Stimulated activated CD8-positive, alpha-beta memory T cell treated with anti-CD3 and anti-CD28 coated beads, Interleukin-12 subunit alpha, Interleukin-12 subunit beta, amount 100 ng/mL, for 4 hours (primary cell): ENCODE data around the gene AHNAK.
"Not testable (repeated sequence)": the region's sequence is repeated elsewhere in the genome, so short reads cannot be mapped to it uniquely, and the experiment has no call there.

Source experiments
- DNase-seq: peaks from one replicate; pipeline ENCODE4 v3.0.0-alpha.2; 2020; ENCODE audit warnings: low read depth

AHNAK gene

DNA sequence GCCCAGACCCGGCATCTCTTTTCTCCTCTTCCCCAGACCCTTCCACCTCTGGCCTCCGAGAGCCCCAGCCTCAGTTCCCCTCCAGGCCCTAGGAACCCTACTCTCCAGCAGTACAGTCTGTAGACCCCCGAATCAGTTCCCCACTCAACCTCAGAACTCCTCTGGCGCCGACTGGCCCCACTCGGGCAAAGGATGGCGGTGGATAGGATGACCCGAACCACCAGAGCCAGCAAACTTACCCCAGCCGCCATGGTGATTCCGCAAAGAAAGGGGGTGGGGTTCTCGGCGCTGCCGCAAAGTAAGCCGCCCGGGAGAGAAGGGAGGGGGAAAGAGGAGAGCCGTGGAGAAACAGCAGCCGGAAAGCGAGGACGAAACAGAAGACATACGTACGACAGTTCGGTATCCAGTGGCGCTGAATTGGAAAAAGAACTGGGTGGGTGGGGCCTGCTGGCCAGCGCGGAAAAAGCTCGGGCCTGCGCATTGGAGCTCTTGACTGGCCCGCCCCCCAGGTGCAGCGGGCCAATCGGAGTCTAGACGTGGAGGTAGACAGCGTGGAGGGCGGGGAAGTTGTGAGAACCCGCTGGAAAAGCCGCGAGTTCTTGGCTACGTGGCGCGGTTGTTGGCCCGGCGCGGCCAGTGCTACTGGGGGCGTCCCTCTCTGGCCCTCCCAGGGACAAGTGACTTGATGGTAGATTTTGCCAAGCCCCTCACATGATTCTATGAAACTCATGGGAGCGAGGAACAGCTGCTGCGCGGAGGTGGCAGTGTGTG lies 27.2 kb upstream of the AHNAK start, which contains the start of gene EEF1G:
TSS of gene EEF1G (minus strand) at position 300 of the 771 bp plus-strand sequence. CDS start at position 251, 49 bp downstream.
- peak; percentile 95 for DNase-seq

DNA sequence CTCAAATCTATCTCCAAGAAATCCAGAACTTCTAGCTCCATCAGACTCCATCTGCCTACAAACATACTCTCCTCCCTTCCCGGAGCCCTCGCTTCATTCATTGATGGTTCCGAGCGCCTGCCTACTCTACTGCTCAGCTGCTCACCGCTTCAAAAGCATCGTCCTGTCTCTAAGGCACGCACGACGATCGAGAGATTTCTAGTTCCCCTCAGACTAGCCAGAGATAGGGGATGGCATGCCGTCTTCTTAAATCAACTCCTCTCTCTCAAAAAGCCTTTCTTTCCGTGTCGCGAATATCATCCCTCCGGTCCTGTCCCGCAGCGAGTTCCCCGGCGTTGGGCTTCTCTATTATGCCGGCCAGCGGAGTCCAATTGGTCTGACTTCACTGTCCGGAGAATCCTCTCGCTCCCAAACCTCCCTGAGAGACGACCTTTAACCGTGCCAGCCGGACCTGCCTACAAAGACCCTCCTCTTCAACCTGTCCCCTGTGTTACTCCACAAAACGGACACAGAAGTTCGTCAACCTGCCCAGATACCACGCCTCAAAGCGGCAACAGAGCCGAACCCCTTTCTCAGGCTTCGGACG lies 26.5 kb upstream of the AHNAK start:
- DNase-seq, result no peak

DNA sequence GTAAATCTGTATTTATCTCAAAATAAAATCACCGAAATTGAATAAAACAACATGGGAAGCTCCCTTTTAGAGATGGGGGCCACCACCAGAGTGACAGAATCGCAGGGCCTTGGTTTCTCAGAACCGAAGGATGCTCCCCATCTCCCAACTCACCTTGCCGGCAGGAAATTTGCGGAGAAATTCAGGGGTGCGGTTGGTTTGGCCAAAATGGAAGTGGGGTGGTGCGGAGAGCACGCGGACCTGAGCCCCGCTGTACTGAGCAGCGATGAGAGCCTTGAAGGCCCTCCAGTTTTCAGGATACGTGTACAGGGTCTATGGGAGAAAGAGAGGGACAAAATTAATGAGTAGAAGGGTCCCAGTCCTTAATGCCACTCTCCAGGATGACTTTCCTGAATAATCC lies 25.8 kb upstream of the AHNAK start:
- DNase-seq, result no peak

DNA sequence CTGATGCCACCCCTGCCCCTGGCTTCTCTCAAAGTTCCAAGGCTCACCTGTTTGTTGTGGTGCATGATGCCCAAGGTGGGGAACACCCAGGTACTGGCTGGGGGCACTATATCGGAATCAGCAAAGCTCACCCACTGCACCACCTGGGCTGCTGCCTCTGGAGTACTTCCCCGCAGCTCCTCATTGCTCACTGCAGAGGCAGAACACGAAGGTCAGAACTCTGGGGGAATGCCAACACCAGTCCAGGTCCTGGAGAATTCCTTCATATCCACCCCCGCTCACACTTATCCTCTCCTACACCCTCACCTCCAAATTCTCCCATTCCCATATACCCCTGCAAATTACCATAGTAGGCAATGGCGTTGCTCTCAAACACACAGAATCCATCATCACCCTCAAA lies 24.9 kb upstream of the AHNAK start:
- DNase-seq, result not testable (repeated sequence)

DNA sequence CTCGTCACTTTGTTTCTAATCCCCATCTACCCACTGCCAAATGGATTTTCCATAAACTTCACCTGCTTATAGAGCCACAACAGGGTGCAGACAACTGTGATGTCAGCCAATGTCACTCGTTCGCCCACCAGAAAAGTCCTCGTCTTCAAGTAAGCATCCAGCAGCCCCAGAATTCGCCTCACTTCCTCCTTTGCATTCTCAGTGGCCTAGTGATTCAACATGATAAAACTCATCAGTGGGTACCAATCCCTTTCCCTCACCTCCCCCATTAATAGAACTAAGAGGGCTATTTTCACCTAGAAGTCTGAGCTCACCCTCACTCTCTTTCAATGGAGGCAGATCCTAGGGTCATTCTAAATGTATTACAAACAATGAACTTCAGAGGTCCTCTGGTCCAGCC lies 24.3 kb upstream of the AHNAK start:
- not testable (repeated sequence) for DNase-seq

DNA sequence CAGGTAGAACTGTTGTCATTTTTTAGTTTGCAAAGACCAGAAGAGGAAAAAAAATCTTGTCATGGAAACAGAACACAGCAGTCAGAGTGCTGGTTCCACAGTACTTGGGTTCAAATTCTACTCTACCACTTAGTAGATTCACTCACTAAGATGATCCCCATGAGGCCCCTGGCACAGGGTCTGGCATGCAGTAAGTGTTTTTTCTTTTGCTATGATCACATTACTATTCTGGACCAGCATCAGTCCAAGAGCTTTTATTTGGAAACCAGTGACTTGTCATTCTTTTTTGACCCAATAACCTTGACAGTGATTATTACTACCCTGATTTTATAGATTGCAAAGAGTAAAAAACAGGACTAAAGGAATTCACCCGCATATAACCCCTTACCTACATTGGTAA lies 23.0 kb upstream of the AHNAK start:
- no peak for DNase-seq

DNA sequence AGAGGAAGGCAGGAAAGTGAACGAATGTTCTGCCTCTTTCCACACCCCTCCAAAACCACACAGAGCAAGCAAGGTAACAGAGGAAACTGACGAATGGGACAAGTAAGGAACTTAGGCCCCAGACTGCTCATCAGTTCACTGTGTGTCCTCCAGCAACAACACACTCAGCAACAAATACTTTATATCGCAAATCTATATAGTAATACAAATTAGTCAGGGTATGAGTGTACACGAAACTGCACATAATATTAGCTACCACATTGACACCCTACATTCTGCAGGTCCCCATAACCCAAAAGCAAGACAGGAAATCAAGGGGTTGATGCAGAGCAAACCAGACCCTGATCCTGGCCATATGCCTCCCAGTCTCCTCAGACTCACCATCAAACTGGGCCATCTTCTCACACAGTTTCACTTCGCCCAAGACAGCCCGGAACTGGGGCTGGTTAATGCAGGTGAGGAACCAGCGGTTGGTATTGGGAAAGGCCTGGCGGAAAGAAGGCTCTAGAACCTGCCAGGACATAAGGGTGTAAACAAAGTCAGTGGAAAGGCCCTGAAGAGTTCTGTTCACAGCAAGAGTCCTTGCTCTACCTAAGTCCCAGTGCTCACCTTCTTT lies 20.5 kb upstream of the AHNAK start:
- no peak for DNase-seq

DNA sequence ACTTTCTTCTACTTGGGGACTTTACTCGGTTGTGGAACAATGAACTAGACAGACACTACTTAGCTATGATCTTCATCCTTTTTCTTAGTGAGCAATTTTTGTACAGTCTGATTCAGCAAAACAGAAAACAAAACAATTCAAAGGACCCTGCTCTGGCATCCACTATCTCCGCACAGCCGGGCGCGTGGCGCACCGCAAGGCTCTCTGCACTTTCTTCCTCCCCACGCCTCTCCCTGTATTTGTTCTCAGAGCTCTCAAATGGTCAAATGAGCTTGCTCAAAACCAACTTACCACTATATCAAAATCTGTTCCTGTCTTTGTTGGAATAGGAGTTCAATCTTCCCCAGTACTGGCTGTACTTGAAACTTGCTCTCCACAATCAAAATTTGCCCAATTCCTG lies 19.6 kb upstream of the AHNAK start:
- DNase-seq, result no peak

DNA sequence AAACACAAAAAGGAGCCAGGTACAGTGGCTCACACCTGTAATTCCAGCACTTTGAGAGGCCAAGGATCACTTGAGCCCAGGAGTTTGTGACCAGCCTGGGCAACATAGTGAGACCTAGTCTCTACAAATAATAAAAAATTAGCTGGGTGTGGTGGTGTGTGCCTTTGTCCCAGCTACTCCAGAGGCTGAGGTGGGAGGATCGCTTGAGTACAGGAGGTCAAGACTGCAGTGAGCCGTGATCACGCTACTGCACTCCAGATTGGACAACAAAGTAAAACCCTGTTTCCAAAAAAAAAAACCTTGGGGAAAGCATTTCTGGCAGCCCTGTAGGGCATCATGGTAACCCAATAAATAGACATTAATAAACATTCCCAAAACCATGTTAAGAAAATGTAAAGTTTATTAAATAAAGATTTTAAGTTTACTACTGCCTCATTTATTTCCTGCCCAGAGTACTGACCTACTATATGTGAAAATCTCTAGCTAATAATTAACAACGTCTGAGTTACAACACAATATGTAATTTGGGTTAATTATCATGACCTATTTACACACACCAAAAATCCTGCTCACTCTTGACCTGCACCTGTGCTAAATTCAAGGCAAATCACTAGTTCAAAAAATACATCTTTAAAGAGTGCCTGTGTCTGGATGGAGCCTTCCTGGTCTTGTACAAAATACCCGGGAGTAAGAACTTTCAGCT lies 18.6 kb upstream of the AHNAK start:
- no peak for DNase-seq

DNA sequence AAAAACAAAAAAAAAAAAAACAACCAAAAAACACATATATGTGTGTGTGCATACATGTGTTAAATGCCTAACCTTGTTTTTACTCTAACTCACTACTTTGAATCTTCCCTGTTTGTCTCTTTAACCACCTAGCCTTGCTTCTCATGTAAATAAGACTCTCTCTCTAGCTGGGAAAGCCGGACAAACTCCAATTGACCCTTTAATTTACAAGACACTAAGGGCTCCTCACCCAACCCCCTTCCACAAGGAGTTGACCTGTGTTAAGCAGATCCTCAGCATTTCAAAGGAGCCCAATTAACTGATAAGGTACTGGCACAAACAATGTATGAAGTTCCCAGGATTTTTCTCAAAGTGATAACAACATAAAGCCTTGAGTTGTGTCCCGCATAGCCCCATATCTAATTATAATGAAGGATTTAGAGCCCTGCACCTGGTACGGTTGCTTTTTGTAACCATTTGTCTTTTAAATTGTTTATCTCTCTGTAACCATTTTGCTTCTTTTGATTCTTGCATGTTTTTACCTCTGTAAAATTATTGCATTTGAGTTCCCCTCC lies 15.1 kb upstream of the AHNAK start:
- DNase-seq, result not testable (repeated sequence)

DNA sequence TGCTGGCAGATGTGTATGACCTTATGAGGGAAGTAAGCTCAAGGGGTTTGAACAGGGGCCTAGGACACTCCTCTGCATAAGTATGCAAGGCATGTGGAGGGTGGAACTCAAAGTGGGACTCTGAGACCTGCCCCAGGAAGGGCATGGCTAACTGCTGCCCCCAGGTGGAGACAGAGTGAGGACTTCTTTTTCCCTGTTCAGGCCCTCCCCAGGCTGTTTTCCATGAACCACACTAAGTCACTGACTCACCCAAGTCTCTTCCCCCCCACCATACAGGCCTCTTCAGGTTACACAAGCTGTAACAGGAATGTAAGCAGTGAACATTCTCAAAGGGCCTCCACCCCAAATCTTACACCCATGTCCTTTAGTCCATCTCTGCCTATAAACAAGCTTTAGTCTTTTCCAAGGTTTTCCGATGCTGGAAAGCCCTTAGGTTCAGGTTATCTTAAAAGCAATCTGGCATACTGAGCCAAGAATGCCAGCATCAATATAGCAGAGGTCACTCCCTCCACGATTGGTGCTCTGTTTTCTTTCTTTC lies 14.0 kb upstream of the AHNAK start:
- DNase-seq, result no peak

DNA sequence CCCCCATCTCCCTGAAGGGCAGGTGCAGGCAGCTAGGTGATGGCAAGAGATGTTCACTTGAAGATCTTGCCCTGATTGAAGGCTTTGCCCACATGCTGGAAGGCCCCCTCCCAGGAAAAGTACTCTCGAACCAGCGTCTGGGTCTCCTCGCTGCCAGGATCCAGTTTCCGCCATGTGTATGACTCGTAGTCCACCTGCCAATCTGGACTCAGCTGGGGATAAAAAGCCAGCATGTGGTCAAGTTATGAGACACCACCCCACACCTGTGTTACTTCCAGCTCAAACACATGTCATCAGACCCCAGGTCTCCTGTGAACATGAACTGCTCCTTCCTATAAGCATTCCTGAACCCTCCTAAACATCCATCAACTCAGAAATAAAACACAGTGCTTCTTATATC lies 13.0 kb upstream of the AHNAK start:
- DNase-seq, result not testable (repeated sequence)

DNA sequence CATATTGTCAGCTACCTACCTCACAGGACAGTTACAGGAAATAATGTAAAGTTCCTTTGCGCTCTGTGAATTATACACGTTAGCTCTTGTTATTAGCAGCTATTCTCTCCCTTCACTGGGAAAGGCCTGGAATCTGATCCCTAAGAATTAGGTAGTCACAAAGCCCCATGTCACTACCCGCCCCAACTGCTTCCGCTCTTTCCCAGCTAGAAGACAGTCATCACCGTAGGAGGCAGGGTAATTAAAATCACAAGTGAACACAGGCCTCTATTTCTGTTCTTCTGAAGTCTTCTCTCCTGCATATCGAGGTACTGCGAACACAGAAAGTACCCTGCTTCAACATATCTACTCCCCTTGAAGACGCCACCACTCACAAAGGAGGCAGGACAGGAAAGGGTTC lies 12.6 kb upstream of the AHNAK start:
- DNase-seq, result no peak

DNA sequence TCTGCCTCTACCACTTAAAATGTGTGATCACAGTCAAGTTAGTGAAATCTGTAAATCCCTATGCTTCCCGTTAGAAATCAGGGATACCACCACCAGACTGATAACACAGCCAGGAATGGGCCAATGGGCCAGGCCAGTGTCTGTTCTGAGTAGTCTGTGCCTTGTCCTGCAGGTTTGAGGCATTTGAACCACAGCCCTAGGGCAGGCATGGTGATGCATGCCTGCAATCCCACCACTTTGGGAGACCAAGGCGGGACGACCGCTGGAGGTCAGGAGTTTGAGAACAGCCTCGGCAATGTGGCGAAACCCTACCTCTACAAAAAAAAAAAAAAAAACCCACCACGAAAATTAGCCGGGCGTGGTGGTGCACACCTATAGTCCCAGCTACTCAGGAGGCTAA lies 12.1 kb upstream of the AHNAK start:
- no peak for DNase-seq

DNA sequence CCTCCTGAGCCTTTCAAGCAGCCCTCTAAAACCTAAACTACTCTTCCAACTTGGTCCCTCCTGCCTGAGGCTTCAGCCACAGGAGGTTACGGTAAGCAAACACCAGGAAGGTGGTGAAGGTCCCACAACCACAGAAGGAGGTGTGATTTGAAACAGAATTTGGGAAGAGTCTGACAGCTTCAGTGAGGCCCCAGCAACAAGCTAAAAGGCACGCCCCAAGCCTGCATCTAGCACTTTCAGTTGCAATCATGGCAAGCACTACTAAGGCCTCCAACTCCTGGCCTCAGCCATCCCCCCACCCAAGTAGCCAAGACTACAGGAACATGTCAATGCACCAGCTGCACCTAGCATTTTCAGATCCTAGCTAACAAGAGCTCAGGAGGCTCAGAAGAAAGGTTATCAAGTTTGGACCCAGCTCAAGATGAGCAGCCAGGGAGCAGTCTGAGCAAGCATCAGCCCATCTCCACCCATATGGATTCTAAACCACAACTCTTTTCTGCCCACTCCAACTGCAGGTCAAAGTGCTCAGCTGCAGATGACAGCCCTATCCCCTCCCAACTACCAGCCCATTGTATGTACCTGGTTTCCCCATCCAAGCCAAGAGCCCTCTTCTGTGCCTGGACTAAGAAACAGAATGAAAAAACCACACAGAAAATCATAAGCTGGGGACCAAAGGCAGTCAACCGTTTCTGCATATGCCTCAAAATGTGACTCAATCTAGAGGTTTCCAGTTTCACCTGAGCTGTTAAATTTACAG lies 10.4 kb upstream of the AHNAK start:
- DNase-seq, result no peak

DNA sequence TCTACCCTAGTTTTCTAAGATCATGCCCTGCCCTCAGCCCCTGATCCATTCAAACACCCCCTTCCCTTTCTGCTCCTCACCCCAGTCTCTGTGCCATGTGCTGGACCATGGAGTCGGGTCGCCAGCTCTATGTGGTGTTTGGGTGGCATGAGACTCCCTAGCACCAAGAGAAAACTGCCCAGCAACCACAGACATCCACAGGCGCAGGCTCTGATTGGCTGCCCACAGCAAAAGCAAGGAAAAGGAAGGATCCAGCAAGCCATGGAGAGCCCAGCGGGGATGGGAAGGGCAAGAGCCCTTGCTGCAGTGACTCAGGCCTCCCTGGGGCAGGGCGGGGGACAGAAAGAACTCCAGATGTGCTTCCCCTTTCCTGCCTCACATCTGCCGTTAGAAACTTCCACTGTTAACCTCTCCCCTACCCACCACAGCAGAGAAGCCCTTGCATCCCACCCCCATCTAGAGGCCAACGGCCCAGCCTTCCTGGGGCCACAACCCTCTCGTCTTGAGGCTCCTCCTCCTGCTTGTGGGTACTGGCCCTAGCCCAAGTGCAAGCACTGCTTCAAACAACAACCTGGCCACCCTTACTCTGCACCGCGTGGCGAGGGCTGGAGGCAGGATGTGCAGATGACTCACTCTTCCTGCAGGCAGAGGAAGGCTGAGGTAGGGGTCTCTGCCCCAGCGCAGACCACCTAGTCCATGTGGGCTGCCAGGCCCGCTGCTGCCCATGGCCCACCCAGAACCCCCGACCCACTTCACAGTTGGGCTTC lies 9.7 kb upstream of the AHNAK start:
- peak; percentile 63 for DNase-seq

DNA sequence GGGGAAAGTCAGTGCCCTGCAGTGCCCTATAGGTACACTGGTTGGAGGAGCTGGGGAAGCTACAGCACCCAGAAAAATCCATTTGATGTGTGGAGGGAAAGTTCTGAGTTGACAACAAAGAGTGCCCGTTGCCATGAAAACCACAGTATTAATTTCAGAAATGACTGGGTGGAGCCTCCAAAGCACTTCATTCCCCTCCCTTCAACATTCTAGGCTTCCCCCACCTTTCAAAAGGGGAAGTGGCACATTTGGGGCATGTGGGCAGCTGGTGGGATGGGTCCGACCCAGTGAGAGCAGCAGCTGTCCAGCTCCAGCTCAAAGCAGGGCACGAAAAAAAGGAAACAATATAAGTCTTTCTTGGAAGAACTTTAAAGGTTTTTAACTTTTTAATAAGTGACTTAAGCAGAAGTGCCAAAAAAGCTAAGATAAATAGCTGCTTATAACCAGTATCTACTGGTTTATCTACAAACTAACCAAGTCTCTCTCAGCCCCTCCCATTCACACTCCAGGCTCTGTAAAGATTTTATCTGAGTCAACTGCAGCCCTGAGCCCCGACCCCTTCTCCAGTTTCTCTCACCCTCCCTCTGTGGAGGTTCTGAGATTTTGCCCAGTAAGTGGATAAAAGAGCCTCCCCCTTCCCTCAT lies 9.0 kb upstream of the AHNAK start:
- no peak for DNase-seq

DNA sequence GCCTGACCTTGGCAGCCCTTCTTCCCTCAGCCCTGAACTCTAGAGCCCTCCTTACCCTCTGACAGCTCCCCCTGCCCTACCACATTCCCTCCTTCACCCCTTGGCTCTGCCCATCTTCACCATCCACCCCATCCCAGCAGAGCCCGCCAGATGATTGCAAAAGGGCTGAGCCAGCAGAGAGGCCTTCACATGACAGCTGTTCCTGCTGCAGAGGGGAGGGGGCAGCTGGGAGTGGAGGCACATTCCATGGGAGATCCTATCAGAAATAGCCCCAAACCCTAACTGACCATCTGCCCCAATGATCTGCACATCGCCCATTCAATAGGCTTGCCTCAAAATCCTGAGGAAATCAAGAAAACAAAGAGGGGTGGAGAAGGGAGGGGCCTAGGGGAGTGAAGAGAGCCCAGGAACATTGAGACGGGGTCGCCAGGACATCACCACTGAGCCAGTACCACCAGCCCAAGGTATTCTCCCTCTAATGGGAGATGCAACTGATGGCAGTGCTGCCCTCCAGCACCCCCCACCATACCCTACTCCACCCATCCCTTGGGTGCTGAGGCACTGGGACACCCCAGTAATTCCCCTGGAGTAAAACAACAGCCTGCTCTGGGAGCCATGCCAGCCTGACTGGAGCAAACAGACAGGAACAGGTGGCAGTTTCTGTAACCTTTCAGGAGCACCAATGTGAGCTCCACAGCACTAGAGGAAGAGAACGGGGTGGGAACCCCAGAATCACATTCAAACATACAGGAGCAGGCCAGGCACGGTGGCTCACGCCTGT lies 8.0 kb upstream of the AHNAK start:
- DNase-seq, result no peak

DNA sequence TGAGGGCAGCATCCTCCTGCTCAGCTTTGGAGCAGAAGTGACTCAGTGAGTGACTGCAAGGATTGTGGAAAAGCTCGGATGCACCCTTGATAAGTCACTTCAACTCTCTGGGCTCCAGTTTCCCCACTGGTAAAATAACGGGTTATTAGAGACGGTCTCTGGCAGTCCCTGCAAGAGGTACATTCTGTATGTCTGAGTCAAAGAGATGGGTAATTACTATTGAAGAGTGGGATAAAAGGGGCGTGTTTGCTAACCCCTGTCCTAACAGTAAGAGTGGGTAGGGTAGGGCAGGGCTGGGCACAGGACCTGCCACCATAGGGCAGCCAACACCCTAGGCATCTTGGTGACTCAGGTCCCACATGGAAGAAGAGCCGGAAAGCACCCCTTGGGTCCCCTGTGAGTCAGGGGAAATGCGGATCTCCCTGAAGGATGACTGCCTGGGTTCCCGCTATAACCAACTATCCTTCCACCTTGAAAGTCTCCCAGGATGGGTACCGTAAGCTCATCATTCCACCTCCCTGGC lies 7.3 kb upstream of the AHNAK start:
- no peak for DNase-seq
